NB4 (cell line): Measurements from ENCODE around the gene ADRB1.

Source experiments
- CTCF ChIP-seq: IDR thresholded peaks from one replicate; pipeline ENCODE4 v1.5.1; 2012; ENCODE audit warnings: low read depth, low read length
- MAX ChIP-seq: IDR thresholded peaks from 2 replicates; pipeline ENCODE4 v1.6.1; 2011; ENCODE audit warnings: low read depth, low read length
- POLR2A ChIP-seq: IDR thresholded peaks from 2 replicates; pipeline ENCODE4 v1.6.1; 2011; ENCODE audit warnings: mild to moderate bottlenecking; ENCODE audit not compliant: insufficient read length; ENCODE audit errors: extremely low read depth

- TF ChIP-seq POLR2A (no peak), CTCF (no peak), MAX (no peak)
Observed at GRCh38 chr10:114019226-114019625, 24.4 kb upstream of the ADRB1 start.
